Endothelial cell of umbilical vein (primary cell): ENCODE data around the gene FKRP.

Experiments used
- CTCF ChIP-seq, 2 donors: IDR thresholded peaks; 1 replicate in 1 of 2; 2 replicates in 1 of 2; pipeline ENCODE4 v1.5.1; 2011; ENCODE audit warnings: low read length in 2 of 2, mild to moderate bottlenecking in 2 of 2, moderate library complexity in 2 of 2, control low read depth in 1 of 2, inconsistent platforms in 1 of 2, low read depth in 1 of 2; ENCODE audit not compliant: insufficient read depth in 1 of 2; ENCODE audit errors: extremely low read depth in 1 of 2
- JUN ChIP-seq: IDR thresholded peaks from 2 replicates; pipeline ENCODE4 v1.6.1; 2011; ENCODE audit warnings: borderline replicate concordance, low read depth; ENCODE audit not compliant: insufficient read length, insufficient read depth
- MYC ChIP-seq: IDR thresholded peaks from one replicate; pipeline ENCODE4 v1.6.1; 2011; ENCODE audit warnings: mild to moderate bottlenecking, low read depth, low read length
- POLR2A ChIP-seq: IDR thresholded peaks from 2 replicates; pipeline ENCODE4 v1.6.1; 2012; ENCODE audit warnings: low read depth, mild to moderate bottlenecking, control low read depth, low read length
- POLR2AphosphoS5 ChIP-seq: IDR thresholded peaks from 2 replicates; pipeline ENCODE4 v1.6.1; 2012; ENCODE audit warnings: low read depth, mild to moderate bottlenecking, control low read depth, low read length, moderate library complexity; ENCODE audit not compliant: insufficient read depth

GRCh38 chr19:46803555-46803954 lies 57.7 kb downstream of the FKRP start:
- TF ChIP-seq CTCF (IDR thresholded peaks at IDR 0.05; ENCODE audit: extremely low read depth in 1 of 2, insufficient read depth in 1 of 2, low read depth in 1 of 2, low read length in 2 of 2) (no peak), JUN (no peak), MYC (no peak), POLR2A (no peak), POLR2AphosphoS5 (no peak)
